Osteocyte (in vitro differentiated cells): ENCODE results near the gene C2orf15. TPM values are rescaled to one million over a fixed set of nuclear protein-coding genes. Genes with fewer than 3 reads are reported as not detected.
"Not testable (repeated sequence)": the region's sequence is repeated elsewhere in the genome, so short reads cannot be mapped to it uniquely, and the experiment has no call there.

Experiments
- DNase-seq: peaks from one replicate; pipeline ENCODE4 v3.0.0; 2021; ENCODE audit warnings: mixed read lengths; ENCODE audit not compliant: unreplicated experiment; ENCODE audit errors: extremely low spot score
- H3K27ac Mint-ChIP-seq: one replicate; pipeline ENCODE4 v1.8.0; 2021; ENCODE audit warnings: mild to moderate bottlenecking, mixed read lengths; ENCODE audit not compliant: unreplicated experiment
- H3K27me3 Mint-ChIP-seq: one replicate; pipeline ENCODE4 v1.8.0; 2021; ENCODE audit warnings: mixed read lengths; ENCODE audit not compliant: unreplicated experiment
- H3K36me3 Mint-ChIP-seq: one replicate; pipeline ENCODE4 v1.8.0; 2021; ENCODE audit warnings: mixed read lengths; ENCODE audit not compliant: unreplicated experiment
- H3K4me1 Mint-ChIP-seq: one replicate; pipeline ENCODE4 v1.8.0; 2021; ENCODE audit warnings: mixed read lengths; ENCODE audit not compliant: unreplicated experiment
- H3K4me3 Mint-ChIP-seq: one replicate; pipeline ENCODE4 v1.8.0; 2021; ENCODE audit warnings: mild to moderate bottlenecking, moderate library complexity, mixed read lengths; ENCODE audit not compliant: unreplicated experiment
- H3K9me3 Mint-ChIP-seq: one replicate; pipeline ENCODE4 v1.8.0; 2021; ENCODE audit warnings: mixed read lengths; ENCODE audit not compliant: unreplicated experiment
- CTCF ChIP-seq: fragments of 200-600 bp; sonication (generic); IDR thresholded peaks from 2 replicates; pipeline ENCODE4 v1.5.0; 2021; ENCODE audit warnings: antibody characterized with exemption, mild to moderate bottlenecking, moderate library complexity
- total RNA-seq: library from RNA; stranded (reverse); gene quantifications from 2 replicates; pipeline ENCODE4 v1.2.1, GENCODE V29; 2021

Gene C2orf15
- total RNA-seq, 1 donor from 2014 or later = not detected

GRCh38 chr2:99111236-99111635, 30.3 kb upstream of the C2orf15 start:
- no peak for DNase-seq
- no peak for TF ChIP-seq CTCF
- H3K9me3 Mint-ChIP-seq = no peaks in the 10 kb centered on the region
- H3K36me3 Mint-ChIP-seq = no peaks in the 10 kb centered on the region
- peaks cover 23% of the 10 kb centered on the region for H3K27me3 Mint-ChIP-seq
- no peak overlapping the region for H3K27ac Mint-ChIP-seq
- H3K4me3 Mint-ChIP-seq = no peak overlapping the region
- no peaks in the 10 kb centered on the region for H3K4me1 Mint-ChIP-seq

GRCh38 chr2:99111945-99112344, 29.6 kb upstream of the C2orf15 start:
- DNase-seq = no peak
- peaks cover 26% of the 10 kb centered on the region for H3K27me3 Mint-ChIP-seq
- no peak for TF ChIP-seq CTCF
- H3K4me1 Mint-ChIP-seq = no peaks in the 10 kb centered on the region
- no peaks in the 10 kb centered on the region for H3K36me3 Mint-ChIP-seq
- H3K27ac Mint-ChIP-seq = no peak overlapping the region
- H3K4me3 Mint-ChIP-seq = no peak overlapping the region
- no peaks in the 10 kb centered on the region for H3K9me3 Mint-ChIP-seq

GRCh38 chr2:99112617-99113016, 28.9 kb upstream of the C2orf15 start:
- no peak for DNase-seq
- no peak overlapping the region for H3K27ac Mint-ChIP-seq
- no peak for TF ChIP-seq CTCF
- no peaks in the 10 kb centered on the region for H3K9me3 Mint-ChIP-seq
- H3K4me1 Mint-ChIP-seq = no peaks in the 10 kb centered on the region
- H3K36me3 Mint-ChIP-seq = no peaks in the 10 kb centered on the region
- peaks cover 27% of the 10 kb centered on the region for H3K27me3 Mint-ChIP-seq
- no peak overlapping the region for H3K4me3 Mint-ChIP-seq

GRCh38 chr2:99127981-99128380, 13.5 kb upstream of the C2orf15 start:
- Mint-ChIP-seq H3K27me3 (peaks cover 8% of the 10 kb centered on the region), H3K4me3 (no peak overlapping the region), H3K27ac (no peak overlapping the region), H3K9me3 (peaks cover 33% of the 10 kb centered on the region), H3K4me1 (no peaks in the 10 kb centered on the region), H3K36me3 (peaks cover 16% of the 10 kb centered on the region)
- TF ChIP-seq CTCF = no peak
- no peak for DNase-seq

GRCh38 chr2:99135044-99135556, 6.4 kb upstream of the C2orf15 start:
- not testable (repeated sequence) for H3K27ac Mint-ChIP-seq, DNase-seq, H3K4me1 Mint-ChIP-seq, H3K36me3 Mint-ChIP-seq, H3K4me3 Mint-ChIP-seq
- Mint-ChIP-seq H3K27me3 (peaks cover 25% of the 10 kb centered on the region), H3K9me3 (peaks cover 39% of the 10 kb centered on the region)

GRCh38 chr2:99139003-99139402, 2.5 kb upstream of the C2orf15 start:
- Mint-ChIP-seq H3K27me3 (peaks cover 24% of the 10 kb centered on the region), H3K4me1 (peaks cover 7% of the 10 kb centered on the region), H3K9me3 (peaks cover 4% of the 10 kb centered on the region), H3K4me3 (no peak overlapping the region), H3K27ac (no peak overlapping the region), H3K36me3 (no peaks in the 10 kb centered on the region)
- no peak for TF ChIP-seq CTCF
- DNase-seq = no peak
